HG03066 (cell line): ENCODE measurements around the gene MYPOP.
"Not testable (repeated sequence)": the region's sequence is repeated elsewhere in the genome, so short reads cannot be mapped to it uniquely, and the experiment has no call there.

Experiments
- ATAC-seq: cut with Tn5 transposase; IDR thresholded peaks from one replicate; pipeline ENCODE4 v1.9.1; 2021; ENCODE audit warnings: low read depth; ENCODE audit not compliant: unreplicated experiment

The MYPOP gene

DNA sequence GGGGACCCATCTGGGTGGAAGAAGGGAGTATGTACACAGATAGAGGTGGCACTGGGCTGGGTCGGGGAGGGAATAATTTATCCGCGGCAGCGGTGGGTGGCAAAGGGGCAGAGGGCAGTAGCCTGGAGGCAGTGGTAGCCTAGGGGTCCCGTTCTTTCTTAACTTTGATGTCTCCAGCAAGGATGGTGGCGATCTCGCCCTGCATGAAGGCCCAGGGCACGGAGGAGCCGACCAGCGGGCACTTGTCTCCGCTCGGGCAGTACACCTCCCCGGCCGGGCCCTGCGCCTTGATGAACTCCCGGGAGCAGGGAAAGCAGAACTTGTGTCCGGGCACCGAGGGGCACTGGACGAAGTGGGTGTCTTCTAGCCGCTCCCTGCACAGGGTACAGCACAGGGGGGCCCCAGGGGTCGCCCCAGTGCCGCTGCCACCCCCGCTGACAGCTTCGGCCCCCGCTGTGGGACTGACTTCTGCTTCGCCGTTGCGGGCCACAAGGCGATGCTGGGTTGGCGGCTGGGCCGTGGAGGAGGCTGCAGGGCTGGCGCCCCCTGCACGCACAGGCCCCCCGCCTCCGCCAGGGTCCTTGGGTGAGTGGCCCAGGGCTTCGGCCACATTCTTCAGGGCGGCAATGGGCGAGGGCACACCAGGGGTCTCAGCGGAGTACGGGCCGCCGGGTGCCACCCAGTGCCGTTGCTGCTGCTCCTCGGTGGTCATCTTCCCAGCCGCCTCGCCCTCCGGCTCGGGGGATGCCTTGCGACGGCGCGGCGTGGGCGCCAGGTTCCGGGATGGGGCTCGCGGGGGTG is 18.3 kb downstream of the MYPOP start:
- no peak for ATAC-seq

DNA sequence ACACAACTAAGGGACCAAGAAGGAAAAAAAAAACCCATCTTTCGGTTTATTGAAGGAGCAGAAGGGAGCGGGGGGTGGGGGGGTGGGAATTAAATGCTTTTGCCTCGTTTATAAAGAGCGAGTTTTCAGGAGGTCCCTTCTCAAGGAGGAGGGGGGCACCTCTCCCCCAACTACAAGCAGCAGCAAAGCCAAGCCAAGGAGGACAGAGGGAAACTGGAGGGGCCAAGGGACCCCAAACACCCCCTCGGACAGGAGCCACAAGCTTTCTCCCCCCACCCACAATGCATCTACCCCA is 18.9 kb downstream of the MYPOP start:
- ATAC-seq, result no peak

DNA sequence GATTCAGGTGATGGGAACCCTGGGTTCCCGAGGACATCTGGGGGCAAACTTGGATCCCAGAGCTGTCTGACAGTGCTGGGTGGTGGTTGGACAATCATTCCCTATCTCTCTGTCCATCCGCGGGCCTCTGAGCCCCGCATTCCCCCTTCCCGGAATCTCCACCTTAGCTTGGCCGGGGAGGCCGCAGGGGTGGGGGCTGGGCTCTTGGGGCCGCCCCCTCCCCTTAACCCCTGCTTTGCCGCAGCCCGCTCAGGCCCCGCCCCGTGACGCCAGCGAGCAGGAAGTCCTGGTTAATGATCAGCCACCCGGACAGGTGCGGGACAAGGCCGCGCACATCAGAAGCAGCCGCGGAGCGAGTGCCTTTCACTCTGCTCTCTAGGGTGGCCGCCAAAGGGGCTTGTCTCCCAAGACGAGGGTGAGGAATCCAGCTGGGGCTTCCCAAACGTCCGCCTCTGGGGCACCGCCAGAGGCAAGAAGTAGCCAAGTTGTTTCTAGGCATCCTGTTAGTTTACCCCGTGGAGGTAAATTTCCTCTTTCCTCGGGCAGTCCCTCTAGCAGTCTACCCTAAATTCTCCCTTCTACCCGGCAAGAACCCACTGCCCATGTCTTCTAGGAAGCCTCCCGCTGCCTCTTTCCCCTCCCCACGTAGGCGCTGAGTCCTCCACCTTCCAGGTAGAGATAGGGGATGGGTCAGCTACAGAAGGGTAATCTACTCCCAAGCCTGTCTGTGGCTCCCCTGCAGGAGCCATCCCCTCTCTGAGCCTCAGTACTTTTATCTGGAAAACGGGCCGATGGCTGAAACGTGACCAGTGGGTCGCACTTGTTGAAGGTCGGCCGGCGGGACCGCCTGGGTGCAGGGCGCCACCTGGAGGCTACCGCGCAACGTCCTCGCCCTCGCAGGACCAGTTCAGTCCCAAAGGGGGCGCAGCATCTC is 19.5 kb downstream of the MYPOP start:
- no peak for ATAC-seq

DNA sequence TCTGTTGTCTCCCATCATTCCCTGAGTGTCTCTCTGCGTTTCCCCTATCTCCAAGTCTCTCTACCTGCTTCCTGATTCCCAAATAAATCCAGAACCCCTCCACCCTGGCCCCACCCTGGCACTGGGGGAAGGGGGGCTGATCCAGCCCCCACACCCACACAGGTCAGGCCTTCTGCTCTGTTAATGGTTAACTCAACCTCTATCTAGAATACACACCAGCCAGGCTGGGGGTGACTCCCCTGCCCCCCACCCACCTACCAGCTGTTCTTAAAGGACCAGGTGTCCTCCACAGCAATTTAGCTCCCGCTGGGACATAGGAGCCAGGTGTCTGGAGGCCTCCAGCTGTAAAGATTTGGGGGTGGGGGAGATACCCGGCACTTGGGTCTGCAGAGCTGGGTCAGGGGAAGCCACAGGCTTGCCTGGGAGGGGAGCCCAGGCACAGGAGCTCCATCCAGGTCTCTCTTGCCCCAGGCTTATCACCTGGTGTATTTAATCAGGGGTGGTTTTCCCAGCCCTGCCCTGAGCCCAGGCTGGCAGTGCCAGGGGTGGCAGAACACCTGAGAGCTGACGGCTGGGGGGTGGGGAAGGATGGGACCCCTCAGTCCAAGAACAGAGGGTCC is 20.4 kb downstream of the MYPOP start:
- no peak for ATAC-seq

DNA sequence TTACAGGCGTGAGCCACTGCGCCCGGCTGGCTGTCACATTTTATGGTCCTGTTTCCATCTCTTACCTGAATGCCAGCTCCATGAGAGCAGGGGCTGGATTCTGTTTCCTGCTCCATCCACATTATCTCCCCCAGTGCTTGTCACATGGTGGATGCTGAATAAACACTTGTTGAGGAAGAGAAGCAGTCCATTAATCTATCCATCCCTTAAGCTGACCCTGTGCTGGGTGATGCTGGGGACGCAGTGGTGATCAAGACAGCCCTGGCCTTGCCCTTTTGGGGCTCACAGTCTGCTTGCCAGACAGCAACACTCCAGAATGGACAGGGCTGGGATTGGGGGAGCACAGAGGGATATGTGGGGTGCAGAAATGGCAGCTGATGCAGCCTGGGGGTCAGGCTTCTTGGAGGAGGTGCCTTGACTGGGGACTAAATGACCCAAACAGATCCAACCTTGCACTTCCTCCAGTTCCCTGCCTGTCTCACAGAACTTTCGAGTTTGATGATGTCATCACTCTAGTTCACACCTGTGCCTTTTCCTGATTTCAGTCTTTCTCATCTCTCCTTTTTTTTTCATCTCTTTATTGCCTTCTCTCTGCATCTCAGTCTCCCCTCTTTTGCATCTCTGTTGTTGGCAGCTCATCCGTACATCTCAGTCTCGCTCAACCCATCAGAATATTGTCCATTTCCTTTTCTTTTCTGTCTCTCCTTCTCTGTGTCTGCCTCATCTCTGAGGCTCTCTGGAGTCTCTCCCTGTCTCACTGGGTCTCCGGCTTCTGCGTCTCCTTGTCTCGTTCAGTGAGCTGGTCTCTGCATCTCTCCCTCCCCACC is 21.1 kb downstream of the MYPOP start:
- ATAC-seq, result no peak

DNA sequence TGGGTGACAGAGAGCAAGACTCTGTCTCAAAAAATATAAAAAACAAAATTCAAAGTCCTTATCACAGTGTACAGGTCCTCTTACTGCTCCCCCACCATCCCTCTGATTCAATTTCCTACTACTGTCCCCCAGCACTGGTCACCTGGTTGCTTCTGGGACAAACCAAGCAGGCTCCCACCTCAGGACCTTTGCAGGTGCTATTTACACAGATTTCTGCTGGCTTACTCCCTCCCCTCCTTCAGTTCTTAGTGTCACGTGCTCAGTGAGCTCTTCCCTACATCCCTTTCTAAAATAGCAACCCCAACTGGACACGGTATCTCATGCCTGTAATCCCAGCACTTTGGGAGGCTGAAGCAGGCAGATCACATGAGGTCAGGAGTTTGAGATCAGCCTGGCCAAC is 22.4 kb downstream of the MYPOP start:
- no peak for ATAC-seq

DNA sequence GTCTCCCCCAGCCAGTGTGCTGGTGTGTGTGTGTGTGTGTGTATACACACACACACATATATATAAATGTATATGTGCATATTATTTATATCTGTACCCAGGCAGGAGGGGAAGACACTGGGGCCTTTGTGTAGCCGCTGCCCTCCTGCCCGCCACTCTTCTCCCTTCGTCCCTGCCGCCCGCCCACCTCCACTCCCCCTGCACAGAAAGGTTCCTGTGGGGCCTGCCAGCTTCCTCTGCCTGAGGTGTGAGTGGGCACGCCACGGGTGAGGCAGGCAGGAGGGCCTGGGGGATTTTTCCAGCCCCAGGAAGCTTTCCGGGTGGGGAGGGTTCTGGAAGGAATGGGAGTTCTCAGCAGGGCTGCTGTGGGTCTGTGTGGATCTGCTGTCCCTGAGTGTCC is 23.4 kb downstream of the MYPOP start:
- ATAC-seq, result no peak

DNA sequence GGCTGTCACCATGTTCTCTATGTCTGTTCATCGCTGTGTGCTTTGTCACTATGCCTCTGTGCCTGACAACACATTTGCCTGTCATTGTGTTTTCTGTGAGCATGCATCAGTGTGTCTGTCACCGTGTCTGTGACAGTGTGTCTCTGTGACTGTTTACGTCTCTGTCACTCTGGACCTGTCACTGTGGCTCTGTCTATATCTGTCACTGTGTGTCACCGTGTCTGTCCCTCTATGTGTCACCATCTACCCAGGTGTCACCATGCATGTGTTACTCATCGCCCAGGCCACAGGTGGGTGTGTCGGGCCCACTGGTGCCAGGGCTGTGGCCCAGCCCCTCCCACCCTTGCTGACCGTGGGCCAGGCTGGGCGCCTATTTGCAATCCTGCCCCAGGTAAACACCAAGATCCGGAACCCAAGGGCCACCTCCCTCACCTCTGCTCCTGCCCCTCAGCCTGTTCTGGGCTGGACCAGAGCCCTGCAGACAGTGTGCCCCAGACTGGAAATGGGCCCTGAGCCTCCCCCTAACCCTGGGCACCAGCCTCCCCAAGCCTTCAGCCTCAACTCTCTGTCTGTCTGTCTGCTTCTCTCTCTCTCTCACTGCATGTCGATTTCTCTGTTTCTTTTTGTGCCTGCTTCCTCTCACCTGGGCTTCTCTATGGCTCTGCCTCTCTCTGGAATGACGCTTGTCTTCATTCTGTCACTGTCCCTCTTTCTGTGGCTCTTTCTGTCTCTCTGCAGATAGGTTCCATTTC is 24.2 kb downstream of the MYPOP start:
- no peak for ATAC-seq

DNA sequence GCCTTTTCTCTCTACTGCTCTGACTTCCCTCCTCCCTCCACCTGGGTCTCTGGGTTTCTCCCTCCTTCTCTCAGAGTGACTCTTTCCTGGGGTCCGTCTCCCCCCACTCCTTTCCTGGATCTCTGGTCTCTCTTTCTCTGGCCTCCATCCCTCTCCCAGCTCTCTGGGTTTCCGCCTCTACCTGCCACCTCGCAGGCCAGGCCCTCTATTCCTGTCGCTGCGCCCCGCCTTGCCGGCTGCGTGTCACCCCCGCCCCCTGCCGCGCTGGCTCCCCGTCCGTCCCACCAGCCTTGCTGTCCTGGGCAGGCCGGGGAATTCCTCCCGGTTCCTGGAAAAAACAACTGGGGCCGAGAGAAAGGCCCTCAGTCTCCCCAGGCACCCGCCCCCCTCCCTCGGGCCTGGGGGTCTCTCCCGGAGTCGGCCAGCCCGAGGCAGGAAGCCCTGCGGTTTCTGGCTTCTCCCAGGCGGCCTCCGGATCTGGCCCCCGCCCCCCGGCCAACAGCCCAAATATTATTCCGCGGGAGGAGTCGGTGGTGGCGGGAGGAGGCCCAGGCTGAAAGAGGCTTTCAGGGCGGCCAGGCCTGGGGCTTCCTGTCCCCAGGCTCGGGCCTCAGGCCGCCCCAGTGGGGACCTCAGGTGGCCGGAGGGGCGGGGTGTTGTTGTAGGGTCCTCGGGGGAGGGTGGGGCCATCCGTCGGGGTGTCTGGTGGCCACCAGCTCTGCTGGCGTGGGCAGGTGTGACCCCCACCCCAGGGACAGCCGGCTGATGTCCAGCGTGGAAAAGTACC is 25.8 kb downstream of the MYPOP start:
- ATAC-seq, result no peak

DNA sequence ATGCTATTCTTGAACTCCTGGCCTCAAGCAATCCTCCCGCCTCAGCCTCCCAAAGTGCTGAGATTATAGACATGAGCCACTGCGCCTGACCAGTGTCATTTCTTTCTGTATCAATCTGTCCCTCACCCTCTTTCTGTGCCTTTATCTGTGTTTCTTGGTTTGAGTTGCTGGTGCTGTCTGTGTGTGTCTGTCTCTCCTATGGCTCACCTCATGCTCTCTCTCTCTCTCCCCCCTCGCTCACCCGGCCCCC is 26.3 kb downstream of the MYPOP start:
- ATAC-seq, result no peak

DNA sequence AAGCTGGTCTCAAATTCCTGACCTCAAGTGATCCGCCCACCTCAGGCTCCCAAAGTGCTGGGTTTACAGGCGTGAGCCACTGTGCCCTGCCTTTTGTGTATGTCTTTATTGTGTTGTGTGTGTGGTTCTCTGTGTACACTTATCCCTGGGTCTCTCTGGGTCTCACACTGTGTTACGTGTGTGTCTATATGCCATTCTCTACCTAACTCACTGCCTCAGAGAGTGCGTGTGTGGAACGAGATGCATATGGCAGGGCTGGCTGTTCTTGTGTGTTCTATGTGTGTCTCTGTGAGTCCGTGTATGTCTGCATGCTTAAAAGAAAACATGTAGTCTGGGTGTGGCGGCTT is 27.8 kb downstream of the MYPOP start:
- no peak for ATAC-seq

DNA sequence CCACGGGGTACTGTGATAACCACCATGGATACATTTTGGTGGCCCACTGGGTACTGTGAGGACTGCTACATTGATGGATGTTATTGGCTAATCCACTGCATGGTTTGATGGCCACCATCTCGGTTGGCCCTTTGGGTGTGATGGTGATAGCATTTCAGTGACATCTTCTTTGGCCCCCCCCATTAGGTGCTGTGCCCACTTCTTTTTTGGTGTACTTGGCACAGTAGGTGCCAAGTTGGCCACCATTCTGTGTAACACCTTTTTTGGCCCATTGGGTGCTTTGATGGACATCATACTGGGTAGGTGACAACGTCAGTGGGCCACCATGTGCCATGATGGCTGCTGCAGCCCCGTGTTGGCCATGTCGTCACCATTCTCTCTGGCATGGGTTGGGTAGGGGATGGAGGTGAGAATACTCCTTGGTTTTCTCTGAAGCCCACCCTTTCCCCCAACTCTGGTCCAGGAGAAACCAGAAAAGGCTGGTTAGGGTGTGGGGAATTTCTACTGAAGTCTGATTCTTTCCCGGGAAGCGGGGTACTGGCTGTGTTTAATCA is 29.1 kb downstream of the MYPOP start:
- ATAC-seq, result no peak

DNA sequence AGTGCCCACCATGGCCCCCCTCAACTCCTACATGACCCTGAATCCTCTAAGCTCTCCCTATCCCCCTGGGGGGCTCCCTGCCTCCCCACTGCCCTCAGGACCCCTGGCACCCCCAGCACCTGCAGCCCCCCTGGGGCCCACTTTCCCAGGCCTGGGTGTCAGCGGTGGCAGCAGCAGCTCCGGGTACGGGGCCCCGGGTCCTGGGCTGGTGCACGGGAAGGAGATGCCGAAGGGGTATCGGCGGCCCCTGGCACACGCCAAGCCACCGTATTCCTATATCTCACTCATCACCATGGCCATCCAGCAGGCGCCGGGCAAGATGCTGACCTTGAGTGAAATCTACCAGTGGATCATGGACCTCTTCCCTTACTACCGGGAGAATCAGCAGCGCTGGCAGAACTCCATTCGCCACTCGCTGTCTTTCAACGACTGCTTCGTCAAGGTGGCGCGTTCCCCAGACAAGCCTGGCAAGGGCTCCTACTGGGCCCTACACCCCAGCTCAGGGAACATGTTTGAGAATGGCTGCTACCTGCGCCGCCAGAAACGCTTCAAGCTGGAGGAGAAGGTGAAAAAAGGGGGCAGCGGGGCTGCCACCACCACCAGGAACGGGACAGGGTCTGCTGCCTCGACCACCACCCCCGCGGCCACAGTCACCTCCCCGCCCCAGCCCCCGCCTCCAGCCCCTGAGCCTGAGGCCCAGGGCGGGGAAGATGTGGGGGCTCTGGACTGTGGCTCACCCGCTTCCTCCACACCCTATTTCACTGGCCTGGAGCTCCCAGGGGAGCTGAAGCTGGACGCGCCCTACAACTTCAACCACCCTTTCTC is 30.1 kb downstream of the MYPOP start:
- no peak for ATAC-seq

DNA sequence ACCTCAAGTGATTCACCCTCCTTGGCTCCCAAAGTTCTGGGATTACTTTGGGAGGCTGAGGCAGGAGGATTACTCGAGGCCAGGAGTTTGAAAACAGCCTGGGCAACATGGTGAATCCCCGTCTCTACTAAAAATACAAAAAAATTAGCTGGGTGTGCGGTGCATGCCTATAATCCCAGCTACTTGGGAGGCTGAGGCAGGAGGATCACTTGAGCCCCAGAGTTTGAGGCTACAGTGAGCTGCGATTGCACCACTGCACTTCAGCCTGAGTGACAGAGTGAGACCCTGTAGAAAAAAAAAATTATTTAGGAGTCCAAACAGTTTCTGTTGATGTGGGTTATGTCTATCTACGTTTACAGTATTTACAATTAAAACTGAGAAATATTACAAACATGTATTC is 31.6 kb downstream of the MYPOP start:
- no peak for ATAC-seq

DNA sequence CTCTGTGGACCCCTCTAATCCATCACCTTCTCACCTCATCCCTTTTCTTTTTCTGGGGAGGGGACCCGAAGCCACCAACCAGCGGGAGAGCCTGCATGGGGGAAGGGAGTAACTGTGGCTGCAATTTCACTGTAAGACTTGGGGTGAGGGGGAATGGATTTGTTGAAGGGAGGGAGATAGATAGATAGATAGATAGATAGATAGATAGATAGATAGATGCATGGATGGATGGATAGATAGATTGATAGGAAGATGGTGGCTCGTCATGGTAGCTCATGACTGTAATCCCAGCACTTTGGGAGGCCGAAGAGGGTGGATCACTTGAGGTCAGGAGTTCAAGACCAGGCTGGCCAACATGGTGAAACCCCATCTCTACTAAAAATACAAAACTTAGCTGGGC is 35.2 kb downstream of the MYPOP start:
- not testable (repeated sequence) for ATAC-seq

DNA sequence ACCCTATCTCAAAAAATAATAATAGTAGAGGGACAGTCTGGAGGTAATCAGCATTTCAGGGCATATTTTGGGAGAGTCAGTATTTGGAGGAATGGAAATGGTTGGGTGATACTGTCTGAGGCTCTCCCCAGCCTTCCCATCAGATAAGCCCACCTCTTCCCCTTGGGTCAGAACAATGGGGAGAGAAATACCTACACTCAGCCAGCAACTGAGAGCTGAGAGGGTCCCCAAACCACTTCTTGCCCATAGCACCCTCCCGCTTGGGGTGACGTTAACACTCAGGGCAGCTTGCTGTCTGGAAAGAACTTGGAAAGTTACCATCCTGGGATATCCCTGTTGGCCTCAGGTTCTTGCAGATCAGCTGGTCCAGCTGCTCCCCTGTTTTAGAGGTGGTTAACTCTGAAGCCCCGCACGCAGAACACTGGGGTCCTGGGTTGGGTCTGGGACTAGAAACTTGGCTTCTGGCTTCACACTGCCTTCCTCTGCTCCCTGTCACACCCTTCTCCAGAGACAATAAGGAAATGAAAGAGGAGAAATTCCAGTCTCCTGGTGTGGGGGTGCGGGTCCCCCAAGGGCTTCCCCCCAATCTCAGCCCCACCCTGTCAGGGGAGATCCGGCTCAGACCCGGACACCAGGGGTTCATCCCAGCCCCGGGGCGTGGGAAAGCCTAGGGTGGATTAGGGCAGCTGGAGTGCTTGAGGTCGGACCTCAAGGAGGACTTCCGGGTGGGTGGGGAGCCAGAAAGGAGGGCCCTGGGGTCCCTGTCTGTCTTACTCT is 35.8 kb downstream of the MYPOP start:
- ATAC-seq, result no peak

DNA sequence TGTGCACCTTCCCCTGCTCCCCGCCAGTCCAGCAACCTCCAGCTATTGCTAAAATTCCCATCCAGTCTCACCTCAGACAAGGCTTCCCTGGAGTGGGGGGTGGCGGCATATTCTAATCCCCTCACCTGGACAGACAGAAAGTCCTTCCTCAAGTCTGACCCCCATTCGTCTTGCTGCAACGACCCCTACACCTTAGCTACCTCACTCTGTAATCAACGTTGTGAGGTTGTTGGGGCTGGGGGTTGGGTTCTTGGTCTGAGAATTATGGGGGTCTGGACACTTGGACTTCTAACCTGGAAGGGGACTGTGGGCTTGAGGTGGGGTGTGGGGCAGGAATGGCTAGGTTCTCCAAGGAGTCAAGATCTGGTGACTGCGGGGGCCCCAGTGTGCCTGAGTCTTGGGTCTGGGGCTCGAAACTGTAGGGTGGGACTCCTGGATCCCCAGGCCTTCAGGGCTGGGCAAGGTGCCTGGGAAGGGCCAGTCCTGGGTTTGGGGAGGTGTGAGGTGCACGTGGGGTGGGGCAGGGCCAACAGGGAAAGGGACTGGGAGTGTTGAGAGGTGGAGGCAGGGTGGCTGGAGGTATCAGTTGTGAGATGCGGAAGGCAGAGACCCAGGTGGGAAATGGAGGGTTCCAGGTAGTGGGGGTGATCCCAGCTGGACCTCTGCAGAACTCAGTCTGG is 37.0 kb downstream of the MYPOP start:
- no peak for ATAC-seq
